GM20000 (cell line): ENCODE measurements around the gene UBA7.

ENCODE experiments used
- DNase-seq: peaks from one replicate; pipeline ENCODE4 v3.0.0; 2012; ENCODE audit warnings: low spot score
- TF ChIP-seq, protein P1 (sequence below): IDR thresholded peaks from 2 replicates; pipeline ENCODE4 v1.5.1; 2012; ENCODE audit warnings: mild to moderate bottlenecking, control low read depth; ENCODE audit errors: extremely low read depth, missing control alignments

UBA7 gene

DNA sequence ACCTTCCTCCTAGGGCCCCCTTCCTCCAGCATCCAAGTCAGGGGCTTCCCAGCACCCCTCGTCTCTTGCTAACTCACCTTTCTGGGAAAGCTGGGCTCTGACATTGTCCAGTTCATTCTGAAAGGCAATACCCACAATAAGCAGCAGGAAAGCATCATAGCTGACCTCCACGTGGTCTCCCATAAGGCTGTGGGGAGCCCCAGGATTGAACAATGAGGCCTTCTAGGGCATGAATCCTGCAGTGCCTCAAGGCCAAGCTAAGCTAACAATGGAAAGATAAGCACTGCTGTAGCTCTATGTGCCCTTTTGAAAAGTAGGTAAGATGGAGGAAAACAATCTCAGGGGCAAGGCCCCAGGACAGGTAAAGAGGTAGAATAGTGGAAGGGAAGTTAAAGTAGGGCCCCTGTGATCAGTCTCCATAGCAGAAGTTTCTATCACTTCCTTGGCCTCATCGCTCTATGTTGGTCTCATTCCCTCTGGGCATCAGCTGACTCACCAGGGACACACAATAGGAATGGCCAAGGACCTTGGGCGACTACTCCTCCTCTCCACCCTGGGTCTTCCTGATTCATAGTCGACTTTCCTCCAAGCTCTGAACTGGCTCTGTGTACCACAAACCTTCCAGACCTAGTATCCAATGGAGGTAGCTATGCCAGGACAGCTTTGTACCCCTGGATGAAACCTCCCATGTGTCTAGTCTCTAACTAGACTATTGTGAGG lies 30.9 kb upstream of the UBA7 start:
- DNase-seq = no peak
- TF ChIP-seq, protein P1, sequence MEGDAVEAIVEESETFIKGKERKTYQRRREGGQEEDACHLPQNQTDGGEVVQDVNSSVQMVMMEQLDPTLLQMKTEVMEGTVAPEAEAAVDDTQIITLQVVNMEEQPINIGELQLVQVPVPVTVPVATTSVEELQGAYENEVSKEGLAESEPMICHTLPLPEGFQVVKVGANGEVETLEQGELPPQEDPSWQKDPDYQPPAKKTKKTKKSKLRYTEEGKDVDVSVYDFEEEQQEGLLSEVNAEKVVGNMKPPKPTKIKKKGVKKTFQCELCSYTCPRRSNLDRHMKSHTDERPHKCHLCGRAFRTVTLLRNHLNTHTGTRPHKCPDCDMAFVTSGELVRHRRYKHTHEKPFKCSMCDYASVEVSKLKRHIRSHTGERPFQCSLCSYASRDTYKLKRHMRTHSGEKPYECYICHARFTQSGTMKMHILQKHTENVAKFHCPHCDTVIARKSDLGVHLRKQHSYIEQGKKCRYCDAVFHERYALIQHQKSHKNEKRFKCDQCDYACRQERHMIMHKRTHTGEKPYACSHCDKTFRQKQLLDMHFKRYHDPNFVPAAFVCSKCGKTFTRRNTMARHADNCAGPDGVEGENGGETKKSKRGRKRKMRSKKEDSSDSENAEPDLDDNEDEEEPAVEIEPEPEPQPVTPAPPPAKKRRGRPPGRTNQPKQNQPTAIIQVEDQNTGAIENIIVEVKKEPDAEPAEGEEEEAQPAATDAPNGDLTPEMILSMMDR = no peak

DNA sequence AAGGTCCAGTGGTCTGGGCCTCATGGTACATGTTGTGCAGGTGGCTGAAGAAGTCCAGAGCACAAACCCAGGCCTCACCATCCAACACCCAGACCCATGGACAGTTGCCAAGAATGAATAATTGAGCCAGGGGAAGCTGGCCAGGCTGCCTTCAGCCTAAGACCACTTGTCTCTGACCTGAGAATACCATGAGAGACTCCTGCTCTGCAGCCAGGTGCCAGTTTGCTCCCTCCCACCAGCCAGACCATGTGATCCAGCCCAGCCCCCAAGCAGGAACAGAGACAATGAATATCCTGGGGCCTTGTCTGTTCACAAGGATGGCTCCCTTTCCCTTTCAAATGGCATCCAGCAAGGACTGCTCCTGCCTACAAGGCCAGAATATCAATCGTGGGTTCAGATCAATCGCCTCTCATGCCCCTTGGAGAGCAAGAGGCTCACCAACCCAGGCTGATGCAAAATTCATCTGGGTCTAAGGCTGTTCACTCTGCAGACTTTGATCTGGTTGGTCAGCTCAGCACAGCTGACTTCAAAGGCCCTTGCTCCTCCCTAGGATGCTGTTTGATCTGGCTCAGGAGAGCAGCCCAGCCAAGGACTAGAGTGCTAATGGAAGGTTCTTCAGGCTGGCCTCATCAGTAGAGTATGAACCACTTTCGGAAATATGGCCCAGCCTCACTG lies 29.2 kb upstream of the UBA7 start:
- TF ChIP-seq, protein P1 = no peak
- DNase-seq = no peak

DNA sequence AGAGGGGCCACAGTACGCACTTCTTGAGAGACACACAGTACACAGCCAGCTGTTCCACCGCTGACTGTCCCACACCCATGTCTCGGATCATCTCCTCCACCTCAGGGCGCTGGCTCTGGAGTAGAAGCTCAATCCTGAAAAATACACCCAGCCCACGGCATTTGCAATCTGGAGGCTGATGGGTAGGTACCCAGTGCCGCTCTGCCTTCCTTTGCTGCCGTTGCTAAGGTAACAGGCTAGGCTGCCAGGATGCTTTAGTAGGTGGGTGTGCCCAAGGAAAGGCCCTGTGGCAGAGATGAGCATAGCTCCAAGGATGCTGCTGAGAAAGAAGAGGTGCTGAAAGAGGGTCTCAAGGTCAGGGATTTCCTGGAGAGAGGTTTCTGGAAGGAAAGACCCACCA lies 28.1 kb upstream of the UBA7 start:
- DNase-seq = no peak
- TF ChIP-seq, protein P1 = no peak

DNA sequence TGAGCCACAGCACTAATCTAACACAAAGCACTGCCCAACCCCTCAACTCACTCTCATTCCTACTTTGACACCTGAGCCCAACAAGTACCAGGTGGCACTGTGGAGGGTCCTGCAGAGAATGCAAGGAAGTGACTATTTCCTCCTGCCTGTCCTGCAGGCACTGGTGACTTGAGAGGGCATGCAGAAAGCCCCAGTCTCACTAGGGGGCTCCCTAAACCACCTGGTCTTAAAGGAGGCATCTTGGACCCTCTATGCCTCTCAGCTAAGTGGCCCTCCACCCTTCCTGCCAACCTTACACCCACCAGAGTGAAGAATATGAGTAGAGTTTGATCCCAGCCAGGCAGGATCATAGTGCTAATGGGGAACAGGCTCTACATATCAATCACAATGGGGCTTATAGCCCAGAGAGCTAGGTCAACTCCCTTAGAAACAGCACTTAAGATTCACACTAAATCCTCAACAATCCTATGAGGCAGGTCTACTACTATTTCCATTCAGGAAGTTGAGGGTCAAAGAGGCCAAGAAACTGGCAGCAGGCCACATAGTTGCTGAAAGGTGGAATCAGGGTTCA lies 27.5 kb upstream of the UBA7 start:
- no peak for DNase-seq
- TF ChIP-seq, protein P1 = peak; percentile 36

DNA sequence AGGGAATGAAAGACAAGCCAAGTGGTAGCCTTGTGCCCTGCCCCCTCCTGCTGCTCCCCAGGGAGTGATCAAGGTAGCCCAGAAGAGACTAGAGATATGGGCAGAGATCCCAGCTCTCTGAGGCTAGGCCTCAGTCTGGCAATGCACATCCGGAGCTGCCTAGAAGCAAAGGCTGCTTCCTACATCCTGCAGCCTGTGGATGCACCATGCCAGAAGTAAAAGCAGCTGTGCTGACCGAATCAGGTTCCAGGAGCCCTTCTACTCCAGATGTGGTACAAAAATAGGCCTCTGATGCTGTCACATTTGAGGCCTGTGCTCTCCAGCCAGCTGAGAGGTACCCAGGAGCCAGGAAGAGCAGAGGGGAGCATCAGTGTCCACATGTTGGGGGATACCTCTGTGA lies 26.6 kb upstream of the UBA7 start:
- TF ChIP-seq, protein P1 = no peak
- DNase-seq = no peak

DNA sequence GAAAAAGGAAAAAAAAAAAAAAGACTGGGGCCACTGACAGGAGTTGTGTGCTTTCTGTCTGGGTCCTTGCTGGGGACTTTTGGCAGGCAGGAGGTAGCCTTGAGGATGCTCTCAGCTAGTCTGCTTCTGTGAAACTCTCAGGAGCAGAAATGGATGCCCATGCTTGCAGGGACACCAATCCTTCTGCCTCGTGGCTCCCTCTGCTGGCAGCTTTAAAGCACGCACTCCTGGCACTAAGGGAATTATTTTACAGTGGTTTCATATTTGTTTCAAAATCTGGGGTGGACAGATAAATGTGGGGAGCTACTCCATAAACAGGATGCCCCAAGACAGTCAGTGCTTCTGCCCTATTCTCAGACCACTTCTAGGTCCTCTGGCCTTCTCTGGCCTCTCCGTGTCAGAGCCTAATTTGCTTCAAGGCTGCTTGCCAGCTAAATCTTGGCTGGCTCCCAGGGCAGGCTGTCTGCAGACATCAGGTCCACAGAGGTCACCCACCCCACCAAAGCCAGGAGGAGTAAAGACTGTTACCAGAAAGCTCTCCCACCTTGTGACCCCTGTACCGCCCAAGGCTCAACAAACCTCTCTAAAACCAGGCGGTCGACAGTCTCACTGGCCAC lies 25.5 kb upstream of the UBA7 start:
- TF ChIP-seq, protein P1 = peak; percentile 95
- peak; percentile 77 for DNase-seq

DNA sequence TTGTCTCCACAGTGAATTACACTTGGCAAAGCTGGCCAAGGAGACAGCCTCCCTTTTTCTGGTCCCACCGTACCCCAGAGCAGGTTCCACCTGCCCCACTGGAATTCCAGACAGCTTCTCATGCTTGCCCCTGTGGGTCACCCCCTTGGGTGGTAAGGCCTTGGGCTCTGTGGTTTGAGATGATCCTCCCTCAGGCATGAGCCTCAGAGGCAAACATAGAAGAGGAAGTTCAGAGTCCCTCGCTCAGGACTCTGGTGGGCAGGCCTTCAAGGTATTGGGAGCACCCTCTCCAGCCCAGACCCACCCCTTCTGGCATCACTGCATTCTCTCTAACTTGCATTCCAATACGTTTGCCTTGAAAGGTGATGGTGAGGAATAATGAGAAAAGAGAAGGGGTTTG lies 17.6 kb upstream of the UBA7 start:
- TF ChIP-seq, protein P1 = no peak

More for the DNA sequence above, 17.6 kb upstream of the UBA7 start:
- no peak for DNase-seq
